Colonic mucosa (tissue), 4 donors: Measurements from ENCODE around the gene BTRC. TPM values are rescaled to one million over a fixed set of nuclear protein-coding genes. Genes with fewer than 3 reads are reported as not detected.

Experiments used
- DNase-seq: peaks from one replicate; pipeline ENCODE4 v3.0.0-alpha.2; 2020
- H3K27ac ChIP-seq: fragments of 200-600 bp; one replicate; pipeline ENCODE4 v1.8.0; 2021
- H3K27me3 ChIP-seq: fragments of 200-600 bp; one replicate; pipeline ENCODE4 v1.8.0; 2021
- H3K36me3 ChIP-seq: fragments of 200-600 bp; one replicate; pipeline ENCODE4 v1.8.0; 2021
- H3K4me1 ChIP-seq: fragments of 200-600 bp; one replicate; pipeline ENCODE4 v1.8.0; 2021; ENCODE audit warnings: mild to moderate bottlenecking
- H3K4me3 ChIP-seq: fragments of 200-600 bp; one replicate; pipeline ENCODE4 v1.8.0; 2021
- H3K9ac ChIP-seq, 2 donors: one replicate each; pipeline ENCODE4 v1.7.0; 2013; ENCODE audit warnings: control low read depth in 2 of 2, low read depth in 2 of 2, low read length in 2 of 2
- H3K9me3 ChIP-seq: fragments of 200-600 bp; one replicate; pipeline ENCODE4 v1.8.0; 2021
- intact Hi-C: fragments of 100-400 bp; cut with DNase I; formaldehyde crosslinking; loops from one replicate; pipeline ENCODE4 v1.14.1; 2022
- total RNA-seq, 2 donors: library from RNA; stranded (reverse); fragmentation: NEBNext Ultra II Directional in 1 of 2; extraction: Animal tissue kit (Norgen Biotek cat#: 25700) in 1 of 2; gene quantifications; one replicate each; pipeline ENCODE4 v1.2.1, GENCODE V29; 2021
- TF ChIP-seq, protein P1 (sequence below): fragments of 200-600 bp; IDR thresholded peaks from one replicate; pipeline ENCODE4 v1.8.0; 2022; ENCODE audit warnings: antibody characterized with exemption, mild to moderate bottlenecking
- donor health status: healthy.
- donor health status: DM: no; HTN: no; CAD: no.
- donor health status: DM: no; HTN: no; CAD: no.

BTRC gene
- total RNA-seq, 2 donors from 2014 or later = 9.9 to 10.5 TPM

- DNase-seq = peak; percentile 8
- intact Hi-C loops = loop anchor here (10.0 kb wide), 1 partner anchor 121 kb away; no protein-coding TSS in a partner anchor
- no peak overlapping the region for H3K4me3 ChIP-seq
- no peak overlapping the region for H3K27ac ChIP-seq
- H3K27me3 ChIP-seq = peaks cover 45% of the 10 kb centered on the region
- no peaks in the 10 kb centered on the region for H3K36me3 ChIP-seq
- no peak overlapping the region for H3K9ac ChIP-seq
- peaks cover 6% of the 10 kb centered on the region for H3K4me1 ChIP-seq
- no peaks in the 10 kb centered on the region for H3K9me3 ChIP-seq
- TF ChIP-seq, protein P1, sequence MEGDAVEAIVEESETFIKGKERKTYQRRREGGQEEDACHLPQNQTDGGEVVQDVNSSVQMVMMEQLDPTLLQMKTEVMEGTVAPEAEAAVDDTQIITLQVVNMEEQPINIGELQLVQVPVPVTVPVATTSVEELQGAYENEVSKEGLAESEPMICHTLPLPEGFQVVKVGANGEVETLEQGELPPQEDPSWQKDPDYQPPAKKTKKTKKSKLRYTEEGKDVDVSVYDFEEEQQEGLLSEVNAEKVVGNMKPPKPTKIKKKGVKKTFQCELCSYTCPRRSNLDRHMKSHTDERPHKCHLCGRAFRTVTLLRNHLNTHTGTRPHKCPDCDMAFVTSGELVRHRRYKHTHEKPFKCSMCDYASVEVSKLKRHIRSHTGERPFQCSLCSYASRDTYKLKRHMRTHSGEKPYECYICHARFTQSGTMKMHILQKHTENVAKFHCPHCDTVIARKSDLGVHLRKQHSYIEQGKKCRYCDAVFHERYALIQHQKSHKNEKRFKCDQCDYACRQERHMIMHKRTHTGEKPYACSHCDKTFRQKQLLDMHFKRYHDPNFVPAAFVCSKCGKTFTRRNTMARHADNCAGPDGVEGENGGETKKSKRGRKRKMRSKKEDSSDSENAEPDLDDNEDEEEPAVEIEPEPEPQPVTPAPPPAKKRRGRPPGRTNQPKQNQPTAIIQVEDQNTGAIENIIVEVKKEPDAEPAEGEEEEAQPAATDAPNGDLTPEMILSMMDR = no peak
Measured at GRCh38 chr10:101565370-101565900, 211.5 kb downstream of the BTRC start.

DNA sequence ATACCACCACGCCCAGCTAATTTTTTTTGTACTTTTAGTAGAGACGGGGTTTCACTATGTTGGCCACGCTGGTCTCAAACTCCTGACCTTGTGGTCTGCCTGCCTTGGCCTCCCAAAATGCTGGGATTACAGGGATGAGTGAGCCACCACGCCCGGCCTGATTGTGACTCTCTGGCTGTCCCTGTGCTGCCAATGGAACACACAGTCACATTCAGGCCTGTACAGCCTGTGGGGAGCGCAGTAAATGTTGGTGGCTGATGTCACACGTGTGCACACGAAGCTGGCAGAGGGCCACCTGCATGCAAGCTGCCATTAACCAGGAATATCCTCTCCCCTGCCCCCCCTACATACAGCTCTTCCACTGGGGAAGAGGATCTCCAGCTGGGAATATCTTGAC, 212.0 kb downstream of the BTRC start:
- Histone ChIP-seq H3K4me1 (peaks cover 10% of the 10 kb centered on the region), H3K27ac (no peak overlapping the region), H3K27me3 (peaks cover 45% of the 10 kb centered on the region), H3K9me3 (no peaks in the 10 kb centered on the region), H3K36me3 (no peaks in the 10 kb centered on the region), H3K4me3 (no peak overlapping the region), H3K9ac (no peak overlapping the region)
- DNase-seq = peak; percentile 9
- TF ChIP-seq, protein P1 = no peak
- intact Hi-C loops = loop anchor here (10.0 kb wide), 1 partner anchor 121 kb away; no protein-coding TSS in a partner anchor

DNA sequence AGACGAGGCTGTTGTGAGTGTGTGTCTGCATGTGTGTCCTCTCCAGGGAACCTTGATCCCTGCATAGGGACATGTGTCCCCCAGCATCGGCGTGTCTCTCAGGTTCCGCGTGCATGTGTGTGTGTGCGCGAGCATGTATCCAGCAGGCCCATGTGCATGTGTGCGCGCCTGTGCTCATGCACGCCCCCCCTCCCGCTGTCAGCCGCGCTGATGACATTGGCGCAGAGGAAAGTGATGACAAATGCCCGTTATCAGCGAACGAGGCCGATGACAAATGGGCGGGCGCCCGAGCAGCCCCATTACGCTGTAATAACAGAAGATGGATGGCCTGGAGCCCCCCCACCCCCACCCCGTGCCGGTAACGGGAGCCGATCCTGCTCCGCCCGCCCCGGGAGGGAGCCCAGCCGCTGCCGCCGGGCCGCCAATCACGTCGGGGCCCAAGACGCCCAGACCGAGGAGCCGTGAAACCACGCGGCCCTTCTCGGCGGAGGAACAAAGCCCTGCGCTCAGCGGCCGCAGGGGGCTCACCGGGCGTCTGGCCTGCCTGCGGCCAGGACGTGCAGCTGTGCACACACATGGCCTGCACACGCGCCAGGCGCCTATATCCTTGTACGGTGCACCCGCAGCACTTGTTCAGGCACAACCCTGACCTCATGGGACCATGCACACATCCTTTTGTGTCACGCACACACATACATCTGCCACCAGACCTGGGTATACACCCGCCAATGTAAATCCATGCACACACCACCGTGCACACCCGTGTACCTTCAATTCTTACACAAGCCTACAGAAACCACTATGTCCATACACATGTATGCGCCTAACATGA, 212.6 kb downstream of the BTRC start:
- Histone ChIP-seq H3K27ac (no peak overlapping the region), H3K36me3 (no peaks in the 10 kb centered on the region), H3K9me3 (no peaks in the 10 kb centered on the region), H3K9ac (no peak overlapping the region), H3K4me1 (peaks cover 10% of the 10 kb centered on the region), H3K4me3 (no peak overlapping the region), H3K27me3 (peaks cover 45% of the 10 kb centered on the region)
- intact Hi-C loops = loop anchor here (10.0 kb wide), 1 partner anchor 122 kb away; no protein-coding TSS in a partner anchor
- TF ChIP-seq, protein P1 = no peak
- DNase-seq = no peak

DNA sequence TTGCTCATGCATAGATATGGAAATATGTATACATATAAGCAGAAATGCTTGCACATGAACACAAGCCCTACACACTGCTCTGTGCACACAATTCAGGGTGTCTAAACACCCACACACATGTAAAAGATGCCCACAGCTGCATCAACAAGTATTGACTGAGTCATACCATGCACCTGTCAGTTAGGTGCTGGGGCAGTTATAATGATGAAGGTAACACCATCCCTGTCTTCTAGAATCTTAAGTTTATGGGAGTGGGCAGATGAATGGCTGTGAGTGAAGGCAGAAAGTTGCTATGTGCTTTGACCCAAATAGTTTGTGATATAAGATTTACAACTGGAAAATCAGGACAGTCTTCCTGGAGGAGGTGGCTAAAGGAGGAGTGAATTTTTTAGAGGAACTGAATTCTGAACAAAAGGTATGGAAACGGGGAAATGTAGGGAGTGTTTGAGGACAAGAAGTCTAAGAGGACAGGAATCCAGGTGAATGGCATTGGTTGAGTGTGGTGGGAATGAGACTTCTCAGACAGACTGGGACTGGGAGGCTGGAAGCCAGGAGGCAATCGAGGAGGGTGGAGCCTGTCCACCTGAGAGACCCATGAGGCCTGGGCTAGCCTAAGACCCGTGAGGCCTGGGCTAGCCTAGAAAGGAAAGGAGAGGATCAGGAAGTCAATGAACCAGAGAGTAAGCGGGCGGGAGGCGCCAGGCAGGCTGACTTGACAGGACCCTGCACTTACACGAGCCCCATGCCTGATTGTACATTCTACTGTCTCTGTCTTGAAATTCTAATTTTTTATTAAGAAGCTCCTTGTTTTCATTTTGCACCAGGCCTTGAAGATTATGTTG, 213.4 kb downstream of the BTRC start:
- no peak overlapping the region for H3K4me3 ChIP-seq
- H3K36me3 ChIP-seq = no peaks in the 10 kb centered on the region
- H3K27ac ChIP-seq = no peak overlapping the region
- DNase-seq = no peak
- no peaks in the 10 kb centered on the region for H3K9me3 ChIP-seq
- H3K4me1 ChIP-seq = peaks cover 10% of the 10 kb centered on the region
- no peak overlapping the region for H3K9ac ChIP-seq
- TF ChIP-seq, protein P1 = no peak
- intact Hi-C loops = loop anchor here (2.0 to 10.0 kb wide), 2 partner anchors 123 to 355 kb away; no protein-coding TSS in a partner anchor
- peaks cover 45% of the 10 kb centered on the region for H3K27me3 ChIP-seq
